Stimulated activated effector memory CD8-positive, alpha-beta T cell treated with anti-CD3 and anti-CD28 coated beads, Interleukin-12 subunit alpha, Interleukin-12 subunit beta, amount 100 ng/mL, for 72 hours (primary cell): ENCODE measurements around the gene DISP3.

Experiments used
- ATAC-seq: fragments of 150-1000 bp; cut with Tn5 transposase; 2 replicates; pipeline ENCODE4 v1.10.0; 2021
- DNase-seq, 2 donors: peaks; one replicate each; pipeline ENCODE4 v3.0.0; 2021 to 2022; ENCODE audit warnings: low spot score in 2 of 2
- H3K27ac Mint-ChIP-seq: one replicate; pipeline ENCODE4 v1.8.0; 2022; ENCODE audit warnings: mild to moderate bottlenecking, mixed read lengths
- H3K36me3 Mint-ChIP-seq: one replicate; pipeline ENCODE4 v1.8.0; 2022; ENCODE audit warnings: mild to moderate bottlenecking, mixed read lengths
- H3K4me1 Mint-ChIP-seq: one replicate; pipeline ENCODE4 v1.8.0; 2022; ENCODE audit warnings: mixed read lengths
- H3K4me3 Mint-ChIP-seq: one replicate; pipeline ENCODE4 v1.8.0; 2022; ENCODE audit warnings: mild to moderate bottlenecking, mixed read lengths
- H3K9me3 Mint-ChIP-seq: one replicate; pipeline ENCODE4 v1.8.0; 2022; ENCODE audit warnings: mixed read lengths

Gene DISP3

GRCh38 chr1:11558276-11558675 lies 79.3 kb downstream of the DISP3 start:
- Mint-ChIP-seq H3K4me1 (no peaks in the 10 kb centered on the region), H3K4me3 (no peak overlapping the region), H3K9me3 (no peaks in the 10 kb centered on the region), H3K27ac (no peak overlapping the region), H3K36me3 (no peaks in the 10 kb centered on the region)
- ATAC-seq (no peak), DNase-seq (no peak)

DNA sequence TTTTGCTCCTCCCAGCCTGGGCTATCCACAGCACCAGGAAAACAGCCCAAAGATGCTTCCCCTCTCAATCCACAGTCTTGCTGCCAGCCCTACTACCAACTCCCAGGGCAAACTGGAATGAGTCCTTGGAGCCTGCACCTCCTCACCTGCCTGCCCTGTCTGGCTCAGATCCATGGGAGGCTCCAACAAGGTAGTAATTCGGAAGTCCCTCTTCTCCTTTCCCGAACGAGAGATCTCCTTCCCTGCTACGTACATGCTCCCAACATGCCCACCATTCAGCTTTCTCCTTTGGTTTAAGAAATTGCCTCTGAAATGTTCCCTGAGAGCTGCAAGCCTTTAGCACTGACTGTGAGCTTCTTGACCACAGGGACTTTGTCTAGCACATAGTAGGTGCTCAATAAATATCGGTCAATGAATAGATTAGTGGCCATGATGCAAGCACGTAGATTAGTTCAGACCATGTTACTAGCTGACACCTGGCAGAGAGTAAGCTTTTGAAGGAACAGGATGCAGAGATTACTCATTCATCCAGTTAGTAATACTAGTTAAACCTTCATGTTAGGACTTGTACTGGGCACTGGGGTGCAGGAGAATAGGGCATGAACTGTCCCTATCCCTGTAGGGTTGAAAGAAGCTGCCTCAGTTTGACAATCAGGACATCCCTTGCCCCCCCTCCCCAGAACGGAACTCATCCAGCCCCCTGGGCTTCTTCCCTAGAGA lies 80.1 kb downstream of the DISP3 start:
- no peak overlapping the region for H3K27ac Mint-ChIP-seq
- ATAC-seq: no peak
- H3K9me3 Mint-ChIP-seq: no peaks in the 10 kb centered on the region
- H3K4me3 Mint-ChIP-seq: no peak overlapping the region
- H3K36me3 Mint-ChIP-seq: no peaks in the 10 kb centered on the region
- DNase-seq: no peak
- no peaks in the 10 kb centered on the region for H3K4me1 Mint-ChIP-seq

- no peak for ATAC-seq
- no peak overlapping the region for H3K4me3 Mint-ChIP-seq
These were observed 80.6 kb downstream of the DISP3 start for GRCh38 chr1:11559591-11559970.

DNA sequence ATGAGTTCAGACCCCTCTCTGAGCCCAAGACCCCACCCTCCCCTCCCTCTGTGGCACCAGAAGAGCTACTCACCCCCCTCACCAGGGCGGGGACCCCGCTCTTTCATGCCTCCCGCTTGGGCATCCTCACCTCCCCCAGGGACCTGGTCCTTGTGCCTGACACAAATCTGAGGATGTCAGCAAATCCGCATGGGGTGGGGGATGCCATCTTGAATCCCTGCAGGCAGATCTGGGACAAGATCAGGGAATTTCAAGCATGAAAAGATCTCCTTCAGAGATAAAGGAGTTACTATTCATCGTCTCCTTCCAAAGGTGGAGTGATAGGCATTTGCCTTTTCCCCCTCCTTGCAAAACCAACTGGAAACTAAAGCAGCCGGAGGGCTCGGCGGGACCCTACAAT lies 81.1 kb downstream of the DISP3 start:
- Mint-ChIP-seq H3K4me1 (no peaks in the 10 kb centered on the region), H3K27ac (no peak overlapping the region), H3K4me3 (no peak overlapping the region), H3K9me3 (no peaks in the 10 kb centered on the region), H3K36me3 (no peaks in the 10 kb centered on the region)
- ATAC-seq: no peak
- DNase-seq: no peak

More at GRCh38 chr1:11559591-11559970, 80.6 kb downstream of the DISP3 start:
- no peak for DNase-seq
- Mint-ChIP-seq H3K4me1 (no peaks in the 10 kb centered on the region), H3K36me3 (no peaks in the 10 kb centered on the region), H3K27ac (no peak overlapping the region), H3K9me3 (no peaks in the 10 kb centered on the region)

DNA sequence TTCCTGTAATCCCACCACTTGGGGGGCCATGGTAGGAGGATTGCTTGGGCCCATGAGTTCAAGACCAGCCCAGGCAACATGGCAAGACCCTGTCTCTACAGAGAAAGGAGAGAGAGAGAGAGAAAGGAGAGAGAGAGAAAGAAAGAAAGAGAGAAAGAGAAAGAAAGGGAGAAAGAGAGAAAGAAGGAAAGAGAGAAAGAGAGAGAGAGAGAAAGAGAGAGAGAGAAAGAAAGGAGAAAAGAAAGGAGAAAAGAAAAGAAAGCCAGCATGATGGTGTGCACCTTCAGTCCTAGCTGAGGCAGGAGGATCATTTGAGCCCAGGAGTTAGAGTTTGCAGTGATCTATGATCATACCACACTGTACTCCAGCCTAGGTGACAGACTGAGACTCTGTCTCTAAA lies 82.8 kb downstream of the DISP3 start:
- DNase-seq (no peak), ATAC-seq (no peak)
- Mint-ChIP-seq H3K4me1 (no peaks in the 10 kb centered on the region), H3K36me3 (no peaks in the 10 kb centered on the region), H3K4me3 (no peak overlapping the region), H3K9me3 (no peaks in the 10 kb centered on the region), H3K27ac (no peak overlapping the region)

DNA sequence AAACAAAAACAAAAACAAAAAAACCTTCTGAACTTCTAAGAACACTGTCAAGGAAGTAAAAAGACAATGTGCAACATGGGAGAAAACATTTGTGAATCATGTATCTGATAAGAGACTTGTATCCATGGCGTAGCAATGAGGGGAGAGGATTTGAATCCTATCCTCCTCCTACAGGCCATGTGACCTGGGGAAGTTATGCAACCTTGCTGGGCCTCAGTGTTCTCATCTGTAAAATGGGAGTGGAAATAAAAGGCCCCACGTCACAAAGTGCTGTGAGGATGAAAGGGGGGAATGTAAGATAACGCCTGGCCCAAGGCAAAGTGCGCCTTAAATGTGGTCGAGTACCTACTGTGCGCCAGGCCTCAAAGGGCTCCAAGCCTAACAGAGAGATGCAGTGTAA lies 83.7 kb downstream of the DISP3 start:
- no peak overlapping the region for H3K4me3 Mint-ChIP-seq
- DNase-seq (no peak), ATAC-seq (no peak)
- H3K36me3 Mint-ChIP-seq: no peaks in the 10 kb centered on the region
- H3K4me1 Mint-ChIP-seq: no peaks in the 10 kb centered on the region
- H3K27ac Mint-ChIP-seq: no peak overlapping the region
- no peaks in the 10 kb centered on the region for H3K9me3 Mint-ChIP-seq

DNA sequence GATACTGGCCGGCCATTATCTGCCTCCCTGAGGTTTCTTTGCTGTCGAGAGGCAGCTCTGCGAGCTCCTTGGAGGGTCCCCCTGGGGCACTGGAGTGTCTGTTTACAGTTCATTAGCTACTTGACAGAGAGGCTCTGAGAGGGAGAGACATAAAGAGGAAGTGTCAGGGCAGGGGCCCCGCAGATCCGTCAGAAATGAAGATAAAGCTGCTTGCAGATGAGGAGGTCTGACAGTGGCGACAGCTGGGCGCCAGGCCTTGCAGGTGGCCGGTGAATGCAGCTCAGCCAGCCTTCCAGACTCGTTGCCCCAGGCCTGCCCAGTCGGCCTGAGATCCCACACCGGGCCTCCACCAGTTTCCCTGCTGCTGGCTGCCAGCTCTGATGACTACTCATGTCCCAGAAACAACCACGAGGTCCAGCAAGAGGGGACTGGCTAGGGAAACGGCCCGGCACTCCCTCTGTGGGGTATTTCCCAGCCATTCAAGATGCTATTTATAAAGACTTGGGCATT lies 84.7 kb downstream of the DISP3 start:
- no peak for ATAC-seq
- H3K4me3 Mint-ChIP-seq: no peak overlapping the region

GRCh38 chr1:11564237-11564636 lies 85.3 kb downstream of the DISP3 start:
- H3K4me1 Mint-ChIP-seq: no peaks in the 10 kb centered on the region
- DNase-seq: no peak
- no peak overlapping the region for H3K4me3 Mint-ChIP-seq
- no peaks in the 10 kb centered on the region for H3K36me3 Mint-ChIP-seq
- H3K27ac Mint-ChIP-seq: no peak overlapping the region
- no peaks in the 10 kb centered on the region for H3K9me3 Mint-ChIP-seq
- ATAC-seq: no peak

More for the DNA sequence above, 84.7 kb downstream of the DISP3 start:
- H3K27ac Mint-ChIP-seq: no peak overlapping the region
- no peaks in the 10 kb centered on the region for H3K9me3 Mint-ChIP-seq
- H3K4me1 Mint-ChIP-seq: no peaks in the 10 kb centered on the region
- no peak for DNase-seq
- H3K36me3 Mint-ChIP-seq: no peaks in the 10 kb centered on the region

- Mint-ChIP-seq H3K4me3 (no peak overlapping the region), H3K36me3 (no peaks in the 10 kb centered on the region), H3K4me1 (no peaks in the 10 kb centered on the region), H3K9me3 (no peaks in the 10 kb centered on the region), H3K27ac (no peak overlapping the region)
- no peak for DNase-seq
- ATAC-seq: no peak
These were observed 87.3 kb downstream of the DISP3 start for GRCh38 chr1:11566042-11566850.

DNA sequence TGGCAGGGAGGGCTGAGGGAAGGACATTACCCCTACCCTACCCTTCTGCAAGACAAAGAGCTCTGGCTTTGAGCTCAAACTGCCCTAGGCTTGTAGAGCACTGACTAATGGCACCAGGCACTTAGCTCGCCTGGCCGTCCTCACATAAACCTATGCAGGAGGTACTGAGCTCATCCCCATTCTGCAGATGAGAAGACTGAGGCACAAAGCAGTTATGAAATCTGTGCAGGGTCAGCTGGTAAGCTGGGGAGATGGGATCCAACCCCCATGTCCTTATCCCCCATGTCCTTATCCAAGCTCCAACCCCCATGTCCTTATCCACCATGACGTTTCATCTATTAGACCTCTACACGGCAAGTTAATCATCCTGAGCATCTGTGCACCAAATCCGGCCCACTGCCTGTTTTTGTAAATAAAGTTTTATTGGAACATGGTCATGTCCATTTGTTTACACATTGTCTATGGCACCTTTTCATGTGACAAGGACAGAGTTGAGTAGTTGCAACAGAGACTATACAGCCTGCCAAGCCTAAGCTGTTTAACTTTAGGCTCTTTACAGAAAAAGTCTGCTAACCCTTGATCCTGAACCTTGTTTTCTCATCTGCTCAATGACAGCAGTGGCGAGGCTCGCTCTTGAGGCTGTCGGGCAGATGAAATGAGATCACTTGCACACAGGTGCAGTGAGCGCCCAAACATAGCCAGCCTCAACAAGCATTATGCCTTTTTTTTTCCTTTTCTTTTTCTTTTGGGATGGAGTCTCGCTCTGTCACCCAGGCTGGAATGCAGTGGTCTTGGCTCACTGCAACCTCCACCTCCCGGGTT lies 88.5 kb downstream of the DISP3 start:
- no peaks in the 10 kb centered on the region for H3K4me1 Mint-ChIP-seq
- no peaks in the 10 kb centered on the region for H3K9me3 Mint-ChIP-seq
- H3K36me3 Mint-ChIP-seq: no peaks in the 10 kb centered on the region
- no peak overlapping the region for H3K27ac Mint-ChIP-seq
- no peak for DNase-seq
- no peak overlapping the region for H3K4me3 Mint-ChIP-seq
- no peak for ATAC-seq

DNA sequence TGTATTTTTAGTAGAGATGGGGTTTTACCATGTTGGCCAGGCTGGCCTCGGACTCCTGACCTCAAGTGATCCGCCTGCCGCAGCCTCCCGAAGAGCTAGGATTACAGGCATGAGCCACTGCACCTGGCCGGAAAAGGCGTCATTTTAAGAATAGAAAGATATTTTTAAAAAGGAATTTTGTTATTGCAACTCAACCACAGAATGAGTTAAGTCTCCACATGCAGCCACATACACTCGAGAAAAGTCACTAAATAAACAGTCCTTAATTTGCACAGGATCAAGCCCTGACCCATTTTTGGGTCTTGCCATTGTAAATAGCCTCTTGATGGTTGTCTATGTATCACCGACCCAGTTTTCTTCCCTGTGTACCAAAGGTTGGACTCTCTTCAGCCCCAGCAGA lies 89.7 kb downstream of the DISP3 start:
- ATAC-seq: no peak
- H3K9me3 Mint-ChIP-seq: no peaks in the 10 kb centered on the region
- no peaks in the 10 kb centered on the region for H3K4me1 Mint-ChIP-seq
- no peaks in the 10 kb centered on the region for H3K36me3 Mint-ChIP-seq
- H3K27ac Mint-ChIP-seq: no peak overlapping the region
- no peak overlapping the region for H3K4me3 Mint-ChIP-seq
- DNase-seq: no peak

DNA sequence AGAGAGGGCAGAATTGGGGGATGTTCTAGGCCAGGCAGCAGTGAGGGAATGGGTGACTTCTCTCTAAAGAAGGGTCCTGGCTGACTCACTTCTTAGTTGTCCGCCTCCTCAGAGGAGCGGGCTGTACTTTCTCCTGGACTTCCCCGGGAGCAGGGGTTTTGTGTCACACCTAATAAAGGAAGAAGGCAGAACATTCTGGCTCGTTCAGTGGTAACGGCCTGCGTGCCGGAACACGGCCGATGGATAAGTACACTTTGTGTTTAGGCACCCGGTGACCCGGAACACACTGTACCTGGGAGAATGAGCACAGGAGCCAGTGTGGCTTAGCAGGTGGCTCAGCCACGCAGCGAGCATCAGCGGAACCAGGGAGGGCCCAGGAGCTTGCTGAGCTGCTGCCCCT lies 90.6 kb downstream of the DISP3 start:
- no peaks in the 10 kb centered on the region for H3K4me1 Mint-ChIP-seq
- no peaks in the 10 kb centered on the region for H3K36me3 Mint-ChIP-seq
- H3K4me3 Mint-ChIP-seq: no peak overlapping the region
- no peaks in the 10 kb centered on the region for H3K9me3 Mint-ChIP-seq
- DNase-seq (no peak), ATAC-seq (no peak)
- no peak overlapping the region for H3K27ac Mint-ChIP-seq

DNA sequence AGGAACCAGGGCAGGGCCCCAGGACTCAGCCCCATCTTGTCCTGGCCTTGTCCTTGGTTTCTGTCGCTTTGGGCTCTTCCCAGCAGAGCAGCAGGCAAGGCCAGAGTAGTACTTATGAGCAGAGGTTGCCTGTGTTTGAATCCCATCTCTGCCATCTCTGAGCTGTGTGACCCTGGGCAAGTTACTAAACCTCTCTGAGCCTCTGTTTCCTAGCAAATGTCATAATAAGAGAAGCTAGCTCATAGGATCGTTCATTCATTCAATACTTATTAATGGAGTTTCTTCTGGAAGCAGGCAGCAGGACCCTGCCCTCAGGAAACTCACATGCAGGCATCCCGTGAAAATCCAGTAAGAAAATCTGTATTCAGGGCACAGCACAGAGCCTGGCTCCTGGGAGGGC lies 91.0 kb downstream of the DISP3 start:
- Mint-ChIP-seq H3K36me3 (no peaks in the 10 kb centered on the region), H3K4me1 (no peaks in the 10 kb centered on the region), H3K27ac (no peak overlapping the region), H3K4me3 (no peak overlapping the region), H3K9me3 (no peaks in the 10 kb centered on the region)
- no peak for DNase-seq
- ATAC-seq: no peak

DNA sequence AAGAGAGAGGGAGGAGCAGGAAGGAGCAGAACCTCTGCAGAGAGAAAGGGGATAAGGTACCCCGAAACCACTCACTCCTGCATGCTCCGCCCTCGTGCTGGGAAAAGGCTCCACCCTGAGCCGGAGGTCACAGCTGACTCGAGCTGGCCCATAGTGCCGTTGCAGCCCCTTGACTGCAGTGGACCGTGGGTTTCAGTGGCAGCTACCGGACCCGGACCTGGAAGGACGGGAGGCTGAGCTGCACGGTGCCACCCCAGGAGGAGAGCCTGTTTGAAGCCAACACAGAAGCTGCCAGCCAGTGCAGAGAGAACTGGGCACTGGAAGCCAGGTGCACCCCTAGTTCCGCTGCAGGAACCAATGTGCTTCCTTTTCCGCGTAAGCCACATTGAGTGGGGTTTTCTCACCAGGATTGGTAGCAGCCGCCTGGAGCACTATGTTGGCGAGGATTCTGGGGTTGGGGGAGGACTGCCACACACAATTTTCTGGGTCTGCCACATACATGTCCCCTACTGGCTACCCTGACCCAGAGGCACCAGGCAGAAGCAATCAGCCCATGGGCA lies 91.9 kb downstream of the DISP3 start:
- Mint-ChIP-seq H3K4me1 (no peaks in the 10 kb centered on the region), H3K27ac (no peak overlapping the region), H3K4me3 (no peak overlapping the region), H3K36me3 (no peaks in the 10 kb centered on the region), H3K9me3 (no peaks in the 10 kb centered on the region)
- DNase-seq (no peak), ATAC-seq (no peak)

GRCh38 chr1:11571906-11572616 lies 93.1 kb downstream of the DISP3 start:
- Mint-ChIP-seq H3K9me3 (no peaks in the 10 kb centered on the region), H3K4me3 (no peak overlapping the region), H3K36me3 (no peaks in the 10 kb centered on the region), H3K4me1 (no peaks in the 10 kb centered on the region), H3K27ac (no peak overlapping the region)
- DNase-seq (no peak), ATAC-seq (no peak)
